HUDEP-2 (cell line): ENCODE results near the gene FBN1.
A peak's percentile ranks its signal among the peaks of the same experiment; 100 is the strongest.

Experiments used
- DNase-seq, 76 experiments: peaks; one replicate each; lab custom pipeline; 2025; ENCODE audit not compliant: unreplicated experiment in 76 of 76; lab: John Stamatoyannopoulos, UW

FBN1 gene

DNA sequence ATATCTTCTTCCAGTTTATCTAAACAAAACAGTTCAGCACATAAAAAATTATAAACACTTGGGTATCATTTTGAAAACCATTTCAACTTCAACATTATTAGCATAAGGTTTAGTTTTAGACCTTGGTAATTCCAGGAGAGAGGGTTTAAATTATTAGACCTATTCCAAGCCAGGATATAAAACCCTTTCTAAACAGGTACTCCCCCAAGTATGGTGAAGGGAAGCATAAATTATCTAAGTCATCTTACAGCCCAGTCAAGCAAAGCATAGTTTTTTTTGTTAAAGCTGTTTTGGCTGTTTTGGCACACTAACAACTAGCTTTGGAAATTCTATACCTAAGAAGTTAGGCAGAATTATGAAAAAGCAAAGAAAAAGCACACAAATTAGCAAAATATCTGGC is 87.3 kb downstream of the FBN1 start:
- DNase-seq, result no peak

DNA sequence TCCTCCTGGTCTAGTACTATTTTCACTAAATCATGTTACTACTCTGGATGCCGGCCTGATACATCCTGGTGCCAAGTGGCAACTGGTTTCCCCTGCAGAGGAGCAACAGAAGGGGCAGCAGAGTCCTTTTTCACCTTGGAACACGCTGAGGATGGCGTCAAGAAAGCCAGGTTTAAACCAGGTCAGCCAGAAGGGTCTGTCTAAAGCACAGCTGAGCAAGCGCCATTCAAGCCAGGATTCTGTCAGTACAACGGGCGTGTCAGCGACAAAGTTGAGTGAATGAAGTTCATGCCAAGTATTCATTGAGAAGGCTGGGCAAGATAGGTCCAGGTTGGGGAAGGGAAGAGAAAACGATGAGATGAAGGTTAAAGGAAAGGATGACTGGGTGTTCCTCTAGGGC is 88.2 kb downstream of the FBN1 start:
- DNase-seq, result peak in 2 of 76 experiments; percentile 6 to 8

DNA sequence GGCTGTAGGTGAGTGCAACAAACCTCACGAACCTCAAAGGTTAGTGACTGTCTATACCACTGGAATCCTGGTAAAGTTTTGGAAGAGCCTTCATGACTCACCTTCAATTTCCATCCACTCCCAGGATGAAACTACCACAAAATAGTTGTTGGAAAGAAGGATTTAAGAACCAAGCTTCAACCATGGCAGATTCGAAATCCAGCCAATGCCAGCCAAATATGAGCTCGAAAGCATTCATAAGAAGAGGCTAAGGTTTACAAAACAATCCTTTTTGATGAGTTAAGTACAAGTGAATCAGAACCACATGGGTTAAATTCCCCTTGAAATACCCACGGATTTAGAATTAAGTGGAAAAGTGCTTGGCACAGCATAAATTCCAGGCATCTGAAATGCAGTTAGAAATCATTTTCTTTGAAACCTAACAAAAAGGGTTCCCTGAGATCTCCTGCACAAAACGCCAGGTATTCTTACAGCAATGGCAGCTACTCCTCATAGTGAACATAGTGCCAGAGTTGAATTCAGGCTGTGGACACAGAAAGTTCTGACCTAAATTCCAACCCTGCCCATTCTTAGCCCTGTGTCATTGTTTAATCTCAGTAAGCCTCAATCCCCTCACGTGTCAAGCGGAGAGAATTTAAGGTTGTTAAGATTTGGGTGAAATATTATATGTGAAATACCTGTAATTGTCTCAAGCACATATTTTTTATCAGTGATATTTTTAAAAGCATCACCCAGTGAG is 89.2 kb downstream of the FBN1 start:
- no peak for DNase-seq

DNA sequence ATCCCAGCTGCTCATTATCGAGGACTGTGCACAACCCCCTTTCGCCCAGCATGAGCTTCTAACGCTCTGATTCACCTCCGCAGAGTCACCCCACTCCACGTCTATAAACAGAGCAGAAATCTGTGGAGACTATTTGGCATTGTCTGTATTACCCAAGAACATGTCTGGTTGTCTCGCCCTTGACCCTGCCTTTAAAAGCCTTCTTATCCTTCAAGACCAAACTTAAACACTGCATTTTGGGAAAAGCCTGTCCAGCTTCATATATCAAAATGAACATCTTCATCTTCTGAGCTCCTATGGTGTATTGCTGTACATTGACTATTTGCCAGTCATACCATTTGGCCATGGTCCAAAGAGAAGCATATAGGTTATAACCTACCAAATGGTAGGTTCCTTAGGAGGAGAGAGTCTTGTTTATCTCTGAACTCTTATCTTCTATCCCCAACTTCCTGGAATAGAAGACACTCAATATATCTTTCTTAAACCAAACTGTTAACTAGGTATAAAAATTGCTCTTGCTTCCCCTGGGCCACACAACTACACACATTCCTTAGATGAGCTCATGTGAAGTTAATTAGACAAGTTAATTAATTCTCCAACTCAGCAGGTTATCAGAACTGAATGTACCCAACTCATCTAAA is 90.1 kb downstream of the FBN1 start:
- peak in 50 of 76 experiments; percentile 4 to 89 (median 56) for DNase-seq

DNA sequence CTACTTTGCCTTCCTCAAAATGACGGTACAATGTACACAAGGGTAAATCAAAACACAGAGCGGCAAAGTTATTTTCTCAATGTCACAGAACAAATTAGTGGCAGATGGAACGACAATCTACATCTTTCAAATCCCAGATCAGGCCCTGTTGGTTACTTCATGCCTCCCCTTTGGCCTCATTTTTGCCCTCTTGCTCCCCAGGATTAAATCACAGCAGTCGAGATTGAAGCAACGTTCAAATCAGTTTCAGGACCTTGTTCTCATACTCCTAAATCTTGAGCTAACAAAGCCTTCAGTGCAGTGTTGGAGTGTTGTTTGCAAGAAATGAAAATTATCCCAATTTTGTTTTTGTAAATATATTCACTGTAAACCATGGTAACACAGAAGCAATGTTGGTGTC is 91.4 kb downstream of the FBN1 start:
- no peak for DNase-seq

DNA sequence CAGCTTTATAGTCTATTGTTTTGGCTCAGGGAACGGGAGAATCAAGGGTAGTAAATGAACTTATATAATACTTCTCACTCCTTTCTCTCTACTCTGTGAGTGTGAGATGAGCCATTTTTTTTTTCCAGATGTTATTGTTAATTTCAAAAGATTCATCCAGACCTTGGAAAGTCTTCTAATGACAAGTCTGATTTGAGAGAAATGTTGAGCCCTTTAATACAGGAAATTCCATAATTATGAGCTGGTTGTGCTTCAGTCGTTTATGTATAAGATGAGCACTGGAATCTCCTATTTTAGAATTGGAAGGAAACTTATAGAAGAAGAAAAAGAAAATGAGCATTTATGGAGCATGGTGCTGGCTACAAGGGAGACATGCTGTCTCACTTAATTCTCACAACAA is 92.0 kb downstream of the FBN1 start:
- DNase-seq, result no peak

DNA sequence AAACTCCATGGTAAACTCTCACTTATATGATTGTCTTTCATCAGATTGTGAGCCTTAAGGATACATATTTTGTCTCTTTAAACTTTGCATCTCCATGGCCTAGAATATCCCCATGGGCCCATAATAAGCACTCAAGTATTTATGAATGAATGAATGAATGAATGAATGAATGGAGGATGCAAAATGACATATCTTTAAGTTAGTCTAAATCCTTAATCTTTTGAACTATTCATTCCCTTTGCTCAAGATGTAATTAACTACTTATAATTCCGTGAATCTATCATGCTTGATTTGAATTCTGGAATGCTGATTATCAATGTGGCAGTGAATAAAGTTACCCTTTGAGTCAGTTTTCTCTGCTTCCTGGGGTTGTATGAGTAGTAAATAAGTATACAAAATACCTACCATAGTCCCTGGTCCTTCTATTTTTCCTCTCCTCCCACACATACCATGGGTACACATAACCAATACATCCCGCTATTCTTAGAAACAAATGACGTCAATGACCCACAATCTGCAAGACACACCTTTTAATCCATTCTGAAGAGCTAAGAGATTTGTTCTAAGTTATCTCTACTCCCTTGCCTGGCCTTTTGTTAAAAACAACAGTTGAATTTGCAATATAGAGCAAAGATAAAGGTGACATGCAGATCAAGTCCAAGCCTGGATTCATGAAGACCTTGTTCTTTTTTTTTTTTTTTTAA is 94.5 kb downstream of the FBN1 start:
- no peak for DNase-seq

DNA sequence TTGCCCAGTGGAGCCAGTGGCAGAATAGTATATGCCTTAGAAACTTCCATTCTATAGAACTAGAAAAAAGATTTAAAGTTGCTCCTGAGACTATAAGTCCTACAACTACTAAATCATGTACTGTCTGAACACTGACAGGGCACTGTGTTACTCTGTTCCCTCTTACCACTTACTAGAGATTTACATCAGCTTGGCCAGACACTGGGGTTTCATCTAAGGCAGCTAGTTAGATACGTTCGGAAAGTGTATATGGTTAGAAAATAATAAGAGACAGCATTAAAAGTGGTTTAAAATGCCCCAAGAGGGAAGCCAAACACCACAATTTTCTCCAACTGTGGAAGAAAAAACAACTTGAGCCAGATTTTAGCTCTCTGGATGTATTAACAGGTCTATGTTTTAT is 97.1 kb downstream of the FBN1 start:
- no peak for DNase-seq

DNA sequence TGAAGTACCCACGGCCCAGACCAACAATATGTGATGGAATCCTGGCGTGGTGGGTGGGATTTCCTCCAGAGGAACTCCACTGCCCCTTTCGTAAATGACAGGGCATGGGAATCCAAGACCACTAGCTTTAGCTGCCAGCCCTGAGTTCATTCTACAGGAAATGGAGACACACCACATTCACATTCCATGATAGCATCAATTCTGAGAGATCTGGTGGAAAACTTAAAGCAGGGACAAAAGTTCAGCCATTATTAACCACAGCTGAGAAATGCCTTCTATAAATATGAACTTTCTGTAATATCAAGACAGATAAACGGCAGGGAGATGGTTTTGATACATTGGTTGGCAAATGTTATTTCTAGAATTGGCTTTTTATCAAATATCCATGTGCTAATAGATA is 98.2 kb downstream of the FBN1 start:
- DNase-seq, result no peak

DNA sequence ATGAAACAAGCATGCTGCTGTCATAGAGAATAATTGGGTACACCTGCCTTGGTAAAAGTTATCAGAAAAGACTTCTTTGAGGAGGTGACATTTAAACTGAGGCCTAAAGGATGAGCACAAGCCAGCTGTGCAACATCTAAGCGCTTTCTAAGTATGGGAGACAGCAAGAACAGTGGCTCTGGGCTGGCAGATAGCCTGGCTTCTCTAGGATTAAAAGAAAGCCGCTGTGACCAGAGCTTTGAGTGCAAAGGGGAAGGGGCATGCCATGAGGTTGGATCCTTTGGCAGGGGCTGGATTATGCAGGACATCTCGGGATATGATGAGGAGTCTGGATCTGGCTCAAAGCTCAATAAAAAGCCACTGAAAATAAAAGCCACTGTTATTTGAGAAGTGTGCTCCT is 99.2 kb downstream of the FBN1 start:
- DNase-seq, result no peak

DNA sequence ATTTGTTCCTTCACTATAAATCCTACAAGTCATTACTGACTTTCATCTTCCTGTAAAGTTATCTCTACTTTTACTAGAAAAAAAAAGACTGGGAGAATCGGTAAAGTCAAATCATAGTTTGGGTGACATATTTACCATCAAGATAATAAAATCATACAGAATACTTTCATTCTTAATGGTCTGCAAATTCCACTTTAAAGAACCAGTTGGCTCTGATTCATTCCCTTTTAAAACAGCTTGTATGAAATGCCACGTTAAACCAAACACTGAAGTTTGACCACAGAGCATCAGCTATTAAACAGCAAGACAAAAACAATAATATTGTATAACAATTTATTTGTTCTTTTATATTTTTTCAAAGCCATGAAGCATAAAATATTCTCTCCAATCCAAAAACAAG is 100.7 kb downstream of the FBN1 start:
- DNase-seq, result no peak

DNA sequence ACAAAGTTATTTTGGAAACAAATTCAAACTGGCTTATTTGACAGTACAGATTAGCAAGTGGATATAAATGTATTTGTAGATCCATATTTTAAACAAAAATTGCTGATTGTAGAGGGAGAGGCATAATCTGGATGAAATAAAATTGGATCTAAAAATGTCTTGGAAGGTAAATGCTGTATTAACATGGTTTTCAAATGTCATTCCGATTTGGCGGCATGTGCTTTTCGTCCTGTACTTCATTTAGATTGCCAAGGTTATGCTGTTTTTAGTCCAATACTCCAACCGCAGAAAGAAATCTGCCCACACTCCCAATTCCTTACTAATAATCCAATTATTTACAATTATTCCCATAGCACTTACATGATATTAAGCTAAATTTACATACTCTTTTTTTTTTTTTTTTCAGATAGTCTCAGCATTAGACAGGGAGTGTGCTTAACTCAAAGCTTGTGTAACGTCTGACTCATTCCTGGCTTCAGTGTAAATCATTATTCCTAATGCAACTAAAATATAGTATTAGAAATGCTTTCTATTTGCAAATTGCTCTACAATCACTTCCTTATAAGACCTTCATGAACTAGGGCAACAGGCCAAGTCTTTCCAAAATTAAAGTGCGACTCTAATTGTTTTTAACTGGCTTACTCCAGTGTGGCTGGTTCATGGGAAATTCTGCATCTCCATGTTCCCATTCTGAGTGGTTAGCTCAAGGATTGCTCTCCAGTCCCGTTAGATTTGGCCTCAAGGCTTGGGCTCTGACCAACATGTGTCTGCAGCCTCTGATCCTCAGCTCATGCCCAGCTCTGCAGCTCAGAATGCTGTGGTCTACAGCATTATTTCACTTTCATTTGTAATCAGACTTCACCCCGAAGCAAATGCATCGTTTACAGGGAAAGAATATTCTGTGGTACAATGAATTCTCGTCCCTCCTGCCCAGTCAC is 103.9 kb downstream of the FBN1 start:
- DNase-seq, result no peak

DNA sequence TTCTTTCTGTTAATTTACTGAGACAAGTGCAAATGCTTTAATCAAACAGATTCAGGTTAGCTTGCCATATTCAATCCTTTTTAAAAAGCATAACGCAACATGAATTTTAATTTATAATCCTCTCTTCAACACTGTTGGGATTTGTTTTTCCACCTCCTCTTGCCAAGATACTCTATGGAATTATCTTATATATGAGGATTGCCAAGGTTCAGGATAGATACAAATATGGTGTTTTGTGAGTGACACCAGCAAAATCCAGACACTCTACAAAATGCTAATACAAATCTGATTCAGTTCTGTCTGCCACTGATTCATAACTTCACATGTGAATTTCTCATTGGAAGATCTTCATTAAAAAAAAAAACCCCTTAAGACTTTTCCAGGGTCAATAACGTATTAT is 104.8 kb downstream of the FBN1 start:
- DNase-seq, result no peak

DNA sequence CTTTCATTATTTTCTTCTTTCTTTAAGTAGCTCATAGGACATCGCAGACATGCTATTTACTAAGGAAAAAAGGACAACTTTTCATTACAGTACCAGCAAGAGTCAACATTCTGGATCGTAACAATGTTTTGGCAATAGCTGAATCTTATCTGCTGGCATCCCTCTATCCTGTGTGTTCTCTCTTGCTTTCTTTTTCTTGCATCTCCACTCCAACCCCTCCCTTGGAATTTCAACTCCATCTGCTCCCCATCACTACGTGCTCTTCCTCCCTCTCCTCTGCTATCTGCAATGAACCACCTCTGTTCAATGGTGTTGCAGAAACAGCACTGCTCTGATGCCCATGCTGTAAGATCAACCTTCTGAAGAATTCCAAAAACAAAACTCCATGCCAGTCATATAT is 106.6 kb downstream of the FBN1 start:
- no peak for DNase-seq

DNA sequence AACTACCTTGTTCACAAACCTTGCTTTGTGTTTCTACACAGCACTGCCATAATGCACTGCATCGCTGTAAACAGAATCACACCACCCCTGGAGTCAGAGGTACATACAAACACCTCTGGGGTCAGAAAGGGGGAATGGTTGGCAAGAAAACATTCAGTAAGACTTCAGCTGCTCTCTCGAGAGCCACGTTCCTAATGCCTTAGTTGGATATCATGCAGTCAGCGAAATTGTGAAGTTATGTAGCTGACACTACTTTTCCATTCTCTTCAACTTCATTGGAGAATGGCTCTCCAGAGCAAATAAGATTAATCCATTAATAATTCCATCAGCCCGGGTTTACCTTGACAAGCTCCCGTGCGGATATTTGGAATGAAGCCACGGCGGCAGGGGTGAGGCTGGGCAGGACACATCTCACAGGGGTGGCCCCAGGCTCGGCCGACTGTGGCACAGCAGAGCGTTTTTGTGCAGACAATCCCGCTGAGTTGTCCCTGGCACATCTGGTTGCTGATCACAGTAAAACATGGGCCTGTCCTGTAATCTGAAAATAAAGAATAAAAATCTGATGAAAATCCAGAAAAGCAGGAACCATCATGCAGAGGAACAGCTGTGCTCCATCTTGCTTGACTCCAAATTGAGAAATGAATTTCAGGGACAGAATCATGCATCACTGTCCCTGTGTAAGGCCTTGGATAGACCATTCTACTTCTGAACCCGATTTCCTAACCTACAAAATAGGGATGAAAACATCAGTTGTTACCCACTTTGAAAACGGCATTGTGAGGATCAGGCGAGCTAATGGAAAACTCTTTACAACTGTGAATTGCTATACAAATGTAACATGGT is 108.0 kb downstream of the FBN1 start:
- DNase-seq, result no peak

DNA sequence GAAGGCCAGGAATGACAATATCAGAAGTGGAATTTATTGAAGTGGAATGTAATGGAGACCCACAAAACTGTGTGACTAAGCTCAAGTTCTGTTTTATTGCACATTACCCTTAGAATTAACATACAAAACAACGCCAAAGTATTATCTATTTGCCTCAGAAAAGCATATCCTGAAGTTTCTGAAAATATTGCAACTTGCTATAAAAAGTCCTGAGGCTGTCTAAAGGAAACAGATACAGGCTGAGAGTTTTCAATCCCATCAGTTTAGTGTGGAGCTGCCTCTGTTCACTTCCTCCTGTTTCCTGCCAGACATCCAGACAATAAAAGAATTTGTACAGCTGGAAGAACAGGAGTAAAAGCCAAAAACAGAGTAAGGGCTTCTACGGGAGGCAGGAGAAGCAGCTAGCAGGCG is 108.8 kb downstream of the FBN1 start:
- no peak for DNase-seq

DNA sequence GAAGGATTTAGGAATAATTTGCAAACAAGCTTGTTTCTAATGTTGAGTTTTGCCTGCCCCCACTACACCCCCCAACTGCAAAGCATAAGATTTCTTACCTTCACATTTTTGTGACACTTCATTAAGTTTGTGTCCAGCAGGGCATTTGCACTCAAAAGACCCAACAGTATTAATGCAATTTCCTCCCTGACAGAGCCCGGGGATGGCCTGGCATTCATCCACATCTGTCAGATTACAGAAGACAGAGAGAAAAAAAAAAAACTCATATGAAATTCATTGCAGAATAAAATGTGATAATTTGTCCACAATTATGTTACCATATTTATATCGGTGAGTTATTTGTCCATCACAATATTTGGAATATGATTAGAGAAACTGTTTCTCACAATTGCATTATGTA is 111.5 kb downstream of the FBN1 start:
- no peak for DNase-seq

DNA sequence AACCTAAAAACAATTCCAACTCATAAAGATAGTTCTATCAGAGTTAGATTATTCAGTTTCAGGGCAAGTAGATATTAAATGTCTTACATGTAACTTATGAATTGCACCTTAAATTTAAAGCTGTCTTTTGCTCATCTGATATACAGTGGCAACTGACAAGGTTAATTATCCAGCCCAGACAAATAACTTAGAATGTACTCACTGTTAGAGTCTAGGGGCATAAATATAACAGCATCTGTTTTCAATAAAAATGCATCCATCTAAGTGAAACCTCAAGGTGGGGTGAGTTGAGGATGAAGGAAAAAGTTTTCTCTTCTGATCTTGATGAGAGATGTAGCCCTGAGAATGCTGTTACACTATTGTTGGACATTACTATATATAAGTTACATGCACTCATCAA is 112.6 kb downstream of the FBN1 start:
- no peak for DNase-seq

DNA sequence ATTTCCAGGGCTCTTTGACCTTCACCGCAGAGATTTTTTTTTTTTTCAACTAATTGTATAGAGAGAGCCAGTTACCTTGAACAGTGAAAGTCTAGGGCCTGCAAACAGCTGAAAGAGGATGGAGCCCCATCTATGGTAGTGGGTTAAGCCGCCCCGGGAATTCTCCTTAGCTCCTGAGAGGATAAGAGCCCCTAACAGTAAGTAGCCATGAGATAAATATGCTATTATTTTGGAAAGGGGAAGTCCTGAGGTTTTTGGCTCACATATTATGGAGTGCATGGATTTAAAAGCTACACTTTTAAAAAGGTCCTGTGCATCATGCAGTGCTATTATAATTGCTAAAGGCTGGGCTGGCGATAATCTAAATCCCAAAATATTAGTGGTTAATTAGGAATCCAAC is 115.0 kb downstream of the FBN1 start:
- no peak for DNase-seq

DNA sequence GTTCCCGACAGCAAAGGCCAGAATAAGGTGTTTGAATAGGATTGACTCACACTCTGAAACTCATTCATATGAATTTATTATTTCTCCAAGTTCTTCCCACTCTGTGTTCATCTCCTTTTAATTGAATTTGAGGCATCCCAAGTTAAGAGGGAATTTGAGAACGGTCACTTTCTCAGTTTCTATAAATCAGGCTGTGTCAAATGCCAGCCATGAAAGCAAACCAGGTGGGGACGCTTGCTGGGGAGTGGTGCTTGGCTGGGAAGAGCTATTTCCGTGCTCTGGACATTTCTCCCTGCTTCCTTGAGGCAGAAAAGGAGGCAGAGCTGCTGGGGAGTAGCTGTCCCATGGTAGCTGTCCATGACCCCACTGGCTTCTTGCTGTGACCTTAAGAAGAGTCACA is 116.6 kb downstream of the FBN1 start:
- DNase-seq, result no peak
